HG03558 (cell line): Measurements from ENCODE around the gene C15orf40.
"Not testable (repeated sequence)": the region's sequence is repeated elsewhere in the genome, so short reads cannot be mapped to it uniquely, and the experiment has no call there.

Experiments used
- ATAC-seq: cut with Tn5 transposase; IDR thresholded peaks from one replicate; pipeline ENCODE4 v1.9.1; 2021; ENCODE audit warnings: moderate number of reproducible peaks; ENCODE audit not compliant: unreplicated experiment; ENCODE audit errors: extremely low read depth

Gene C15orf40

DNA sequence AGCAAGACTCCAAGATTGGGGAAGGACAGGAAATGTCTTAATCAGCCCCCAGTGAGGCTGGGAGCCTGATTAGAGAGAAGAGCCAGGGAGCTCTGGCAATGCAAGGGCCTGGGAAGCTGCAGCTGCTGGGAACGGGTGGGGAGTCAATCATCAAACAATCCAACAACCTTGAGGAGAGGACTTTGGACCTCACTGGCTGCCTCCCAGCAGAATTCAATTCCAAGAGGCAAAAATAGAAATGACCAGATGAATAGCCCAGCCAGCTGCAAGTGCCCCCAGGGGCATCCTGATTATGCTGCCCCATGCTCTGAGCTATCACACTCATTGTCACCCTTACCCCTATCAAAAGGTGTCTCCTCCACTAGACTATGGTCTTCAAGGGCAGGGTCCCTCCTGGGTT lies 52.8 kb downstream of the C15orf40 start:
- ATAC-seq = no peak

DNA sequence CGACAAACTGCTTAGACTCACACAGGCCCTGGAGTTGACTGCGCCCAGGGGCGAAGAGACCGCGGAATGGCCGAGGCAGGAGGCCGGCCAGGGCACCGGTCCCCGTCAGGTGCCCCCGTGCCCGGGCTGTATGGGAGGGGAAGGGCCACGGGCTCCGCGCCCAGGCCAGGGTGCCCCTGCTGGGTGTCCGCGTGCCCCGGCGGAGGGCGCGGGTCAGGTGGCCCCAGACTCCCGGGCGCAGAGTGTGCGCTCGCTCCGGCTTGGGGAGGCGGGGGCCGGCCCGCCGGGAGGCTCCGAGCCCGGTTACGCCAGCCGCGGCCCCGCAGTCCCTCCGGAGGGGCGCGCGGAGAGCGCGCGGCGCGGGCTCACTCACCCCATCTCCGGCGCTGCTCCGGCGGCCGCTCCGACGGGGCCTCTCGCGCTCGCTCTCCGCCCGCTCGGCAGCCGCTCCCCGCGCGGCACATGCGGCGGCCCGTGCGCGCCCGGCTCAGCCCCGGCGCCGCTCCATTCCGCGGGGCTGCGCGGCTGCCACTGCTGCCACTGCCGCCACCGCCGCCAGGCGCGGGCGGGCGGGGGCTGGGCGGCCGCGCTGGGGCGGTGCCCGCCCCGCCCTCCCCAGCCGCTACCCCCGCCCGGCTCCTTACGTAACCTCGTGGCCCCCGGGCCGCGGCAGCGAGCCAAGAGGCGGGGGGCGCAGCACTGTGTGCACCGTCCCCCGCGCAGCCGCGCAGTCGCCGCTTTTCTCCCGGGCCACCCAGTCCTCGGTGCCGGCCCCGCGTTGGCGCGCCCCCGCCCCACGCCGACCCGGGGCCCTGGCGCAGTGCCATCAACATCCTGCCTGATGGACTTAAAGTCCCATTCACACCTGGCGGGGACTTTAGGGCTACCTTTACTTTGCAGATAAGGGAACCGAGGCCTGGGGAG lies 59.0 kb downstream of the C15orf40 start, which contains the start of gene HOMER2:
Gene HOMER2 (minus strand): TSS at position 563 of the 924 bp plus-strand sequence. CDS start 185 bp downstream, at position 378.
- ATAC-seq = no peak

DNA sequence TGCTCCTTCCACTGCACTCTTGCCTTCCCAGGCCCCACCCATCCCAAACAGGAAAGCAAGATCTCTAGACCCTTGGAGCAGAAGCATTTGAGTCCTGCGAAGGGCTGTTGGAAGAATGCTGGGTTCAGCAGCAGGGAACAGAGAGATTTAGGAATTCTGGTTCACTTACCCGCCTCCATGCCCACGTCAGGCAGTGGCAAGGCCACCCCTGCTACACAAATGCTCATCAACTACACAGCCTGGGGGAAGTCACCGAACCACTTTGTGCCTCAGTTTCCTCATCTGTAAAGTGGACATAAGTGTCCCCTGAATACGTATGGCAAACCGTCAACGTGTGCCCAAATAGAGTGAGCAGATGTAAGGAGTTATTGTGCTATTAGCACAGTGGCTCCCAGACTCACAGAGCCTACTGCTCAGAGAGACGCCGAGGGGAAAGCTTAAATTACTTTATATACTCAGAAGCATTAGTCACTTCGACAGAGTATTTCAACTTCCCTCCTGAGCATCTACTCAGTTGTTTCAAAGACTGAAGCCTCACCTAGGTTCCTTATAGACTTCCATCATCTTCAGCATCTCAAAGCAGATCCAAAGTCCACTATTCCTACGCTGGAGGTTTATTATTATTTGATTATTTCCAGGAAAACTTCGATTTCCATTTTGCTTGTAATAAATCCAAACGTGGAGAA lies 59.8 kb downstream of the C15orf40 start:
- no peak for ATAC-seq

DNA sequence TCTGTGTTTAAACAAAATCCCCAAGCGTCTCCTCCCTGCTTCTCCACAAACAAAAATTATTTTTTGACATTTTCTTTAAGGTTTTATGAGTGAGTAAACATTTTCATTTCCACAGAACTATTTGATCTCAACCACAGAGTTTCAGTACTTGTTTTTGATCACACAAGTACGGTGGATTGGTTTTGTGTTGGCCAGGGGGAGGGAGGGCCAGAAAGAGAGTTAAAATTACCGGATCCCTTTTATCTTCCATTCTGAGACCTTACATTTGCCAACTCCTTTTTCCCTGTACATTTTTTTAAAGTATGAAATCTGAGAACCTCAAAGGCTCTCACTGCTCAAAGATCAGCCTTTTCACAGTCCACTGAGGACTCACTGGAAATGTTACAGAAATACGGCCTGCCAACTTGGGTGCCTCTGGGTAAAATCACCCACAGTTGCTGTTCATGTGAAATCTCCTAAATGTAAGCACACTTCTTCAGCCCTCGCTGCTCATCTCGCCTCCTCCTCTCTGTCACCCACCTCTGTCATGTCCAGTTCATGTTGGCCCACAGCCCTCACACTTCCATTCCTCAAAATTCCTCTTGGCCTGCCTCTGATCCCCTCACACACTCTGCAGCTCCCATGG lies 60.6 kb downstream of the C15orf40 start:
- ATAC-seq = no peak

DNA sequence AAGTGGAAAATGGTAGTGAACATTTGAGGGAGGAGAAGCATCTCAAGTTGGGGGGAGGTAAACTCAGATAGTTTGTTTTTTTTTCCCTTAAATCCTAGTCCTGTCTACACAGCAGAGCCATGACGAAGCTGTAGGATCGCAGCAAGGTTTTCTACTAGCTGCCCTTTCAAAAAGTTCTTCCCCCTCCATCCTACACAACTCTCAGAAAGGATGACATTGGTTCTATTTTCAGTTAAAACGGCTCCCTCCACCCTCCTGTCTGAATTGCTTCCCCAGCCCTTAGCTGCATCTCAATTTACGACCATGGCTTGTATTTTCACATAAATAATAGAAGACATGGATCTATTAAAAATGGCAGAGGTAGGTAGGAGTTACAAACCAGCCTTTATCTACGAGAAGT lies 61.1 kb downstream of the C15orf40 start:
- no peak for ATAC-seq

DNA sequence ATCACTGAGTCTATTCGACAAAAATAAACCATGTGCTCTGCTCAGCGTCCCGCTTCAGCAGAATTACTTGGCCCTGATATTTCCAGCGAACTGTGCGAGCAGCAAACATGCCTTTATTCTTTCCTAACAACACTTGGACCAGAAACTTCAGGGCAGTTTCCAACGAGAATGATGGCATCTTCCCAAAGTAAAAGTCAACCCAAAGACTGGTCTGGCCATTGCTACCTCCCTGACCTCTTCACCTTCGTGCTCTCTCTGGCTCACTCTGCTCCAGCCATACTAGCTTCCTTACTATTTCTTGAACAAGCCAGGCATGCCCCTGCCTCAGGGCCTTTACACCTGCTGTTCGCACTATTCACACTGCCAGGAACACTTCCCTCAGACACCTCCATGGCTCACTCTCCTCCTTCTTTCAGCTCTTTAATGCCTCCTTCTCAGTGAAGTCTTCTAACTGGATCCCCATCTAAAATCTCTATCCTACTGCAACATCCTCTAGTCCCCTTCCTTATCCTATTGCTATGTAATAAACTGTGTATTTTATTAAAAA lies 65.2 kb downstream of the C15orf40 start:
- no peak for ATAC-seq

DNA sequence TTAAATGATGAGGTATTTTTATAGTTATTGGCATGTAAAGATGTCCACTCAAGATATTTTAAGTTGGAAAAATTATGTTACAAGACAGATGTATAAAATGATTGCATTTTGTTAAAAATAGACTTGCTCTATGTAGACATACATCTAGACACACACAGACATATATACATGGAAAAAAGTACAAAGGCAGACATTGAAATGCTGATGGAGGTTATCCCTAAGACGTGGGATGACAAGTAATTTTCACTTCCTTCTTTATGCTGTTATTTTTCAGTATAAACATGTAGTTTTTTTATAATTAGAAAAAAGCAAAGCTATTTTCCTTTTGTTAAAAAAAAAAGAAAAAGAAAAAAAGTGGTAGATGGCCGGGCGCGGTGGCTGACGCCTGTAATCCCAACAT lies 66.1 kb downstream of the C15orf40 start:
- ATAC-seq = no peak

DNA sequence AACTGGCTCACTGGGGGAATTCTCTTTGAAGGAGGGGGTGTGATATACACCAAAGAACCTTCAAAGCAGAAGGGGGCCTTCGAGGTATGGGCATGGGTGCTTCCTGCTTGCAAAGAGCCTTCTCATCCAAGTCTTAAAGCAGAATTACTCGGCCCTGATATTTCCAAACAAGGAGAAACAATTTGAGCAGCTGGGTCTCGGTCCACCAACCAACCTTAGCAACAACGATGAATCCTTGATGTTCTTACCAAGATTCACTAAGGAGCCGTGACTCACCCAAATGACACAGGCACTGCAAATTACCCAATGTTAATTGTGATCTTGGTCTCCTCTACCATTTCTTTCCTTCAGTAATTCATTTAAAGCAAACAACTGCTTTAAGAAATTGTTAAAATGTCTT lies 66.6 kb downstream of the C15orf40 start:
- ATAC-seq = no peak

DNA sequence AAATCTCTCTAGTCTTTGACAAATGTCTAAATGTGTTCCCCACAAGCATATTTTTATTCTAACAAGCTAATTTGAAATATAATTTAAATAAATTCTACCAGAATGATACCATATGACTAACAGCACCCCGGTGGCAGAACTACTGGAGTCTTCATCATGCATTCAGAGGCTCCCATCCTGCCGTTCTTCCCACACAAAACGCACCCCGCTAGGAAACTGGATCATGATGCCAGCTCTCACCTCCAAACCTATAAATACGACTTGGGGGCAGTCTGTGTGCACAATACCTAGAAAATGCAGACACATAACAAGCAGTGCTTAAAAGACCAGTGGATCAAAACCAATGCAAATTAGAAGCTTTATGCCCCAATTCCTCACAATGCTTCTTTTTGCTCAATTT lies 67.4 kb downstream of the C15orf40 start:
- ATAC-seq = no peak

DNA sequence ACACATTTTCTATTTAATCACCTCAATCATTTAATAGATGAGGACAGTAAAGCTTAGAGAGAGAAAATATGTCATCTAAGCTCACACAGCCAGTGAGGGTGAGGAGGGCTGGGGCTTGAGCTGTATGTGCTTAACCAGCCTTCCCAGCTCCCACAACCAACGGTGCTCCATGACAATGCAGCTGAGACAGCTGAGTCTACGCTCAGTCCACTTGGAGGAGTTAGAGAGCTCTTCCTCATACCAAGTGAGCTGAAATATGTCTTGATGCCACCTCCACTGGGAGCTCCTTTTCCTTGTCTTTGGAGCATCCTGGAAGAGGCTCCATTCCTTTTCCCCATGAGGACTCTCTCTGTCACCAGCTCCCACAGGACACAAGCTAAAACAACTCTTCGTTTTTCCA lies 68.3 kb downstream of the C15orf40 start:
- no peak for ATAC-seq

DNA sequence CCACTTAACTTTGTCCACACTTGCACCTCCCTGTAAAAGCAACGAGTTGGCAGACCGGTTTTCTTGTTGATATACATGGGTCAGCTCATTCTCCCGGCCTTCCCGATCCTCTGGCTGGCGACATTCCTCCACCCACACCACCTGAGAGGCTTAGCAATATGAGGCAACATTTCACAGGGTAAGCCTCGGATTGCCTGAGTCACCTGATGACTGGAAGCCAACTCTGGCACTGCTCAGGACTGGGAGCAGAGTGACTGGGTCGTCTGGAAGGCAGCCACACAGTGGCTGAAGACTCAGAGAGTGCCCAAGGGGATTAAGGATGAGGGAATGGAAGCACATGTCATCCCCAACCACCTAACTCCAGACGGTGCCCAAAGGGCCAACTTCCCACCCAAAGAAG lies 68.7 kb downstream of the C15orf40 start:
- ATAC-seq = no peak

DNA sequence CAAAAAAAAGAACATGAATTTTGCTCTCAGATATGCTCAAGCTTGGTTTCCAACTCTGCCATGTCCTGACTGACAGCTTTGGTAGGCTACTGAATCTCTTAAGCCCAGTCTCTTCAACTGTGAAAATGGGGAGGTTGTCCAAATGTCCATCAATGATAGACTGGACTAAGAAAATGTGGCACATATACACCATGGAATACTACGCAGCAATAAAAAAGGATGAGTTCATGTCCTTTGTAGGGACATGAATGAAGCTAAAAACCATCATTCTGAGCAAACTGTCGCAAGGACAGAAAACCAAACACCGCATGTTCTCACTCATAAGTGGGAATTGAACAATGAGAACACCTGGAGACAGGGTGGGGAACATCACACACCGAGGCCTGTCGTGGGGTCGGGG lies 71.8 kb downstream of the C15orf40 start:
- not testable (repeated sequence) for ATAC-seq
